ENCODE measurements around the gene PKP4. TPM values are rescaled to one million over a fixed set of nuclear protein-coding genes. Genes with fewer than 3 reads are reported as not detected.
"Not testable (repeated sequence)": the region's sequence is repeated elsewhere in the genome, so short reads cannot be mapped to it uniquely, and the experiment has no call there.

Gene PKP4
- total and polyA plus RNA-seq, 9 of the 15 experiments (the other 6 are each of a cell fraction or from before 2014, with no cell fraction given), result 24.6 to 99.1 (median 74.0) TPM

GRCh38 chr2:158439062-158439461, 17.7 kb upstream of the PKP4 start:
- H3K4me1 ChIP-seq (replicated peaks in 1 of 2; ENCODE audit: control insufficient read depth in 2 of 2, insufficient read depth in 2 of 2, low read length in 2 of 2); POLR2A ChIA-PET; CTCF ChIA-PET (ENCODE audit: low intra/inter-chr PET ratio); intact Hi-C loops (cut with micrococcal nuclease); H3K9ac ChIP-seq (ENCODE audit: insufficient read depth in 1 of 2, low read depth in 2 of 2, low read length in 2 of 2); H3K9me3 ChIP-seq (replicated peaks; ENCODE audit: control insufficient read depth, insufficient read depth, low read depth, low read length); H3K4me3 ChIP-seq; H2AFZ ChIP-seq (ENCODE audit: low read depth, low read length); in situ Hi-C loops (cut with MboI); H3K9me1 ChIP-seq (ENCODE audit: control insufficient read depth, insufficient read depth, low read length); H3K27ac ChIP-seq (ENCODE audit: extremely low read depth, low read depth, low read length); FAIRE-seq; ATAC-seq; H4K20me1 ChIP-seq (replicated peaks; ENCODE audit: control insufficient read depth, insufficient read depth, low read length); DNase-seq (ENCODE audit: extremely low read depth in 1 of 4, low spot score in 3 of 4); H3K36me3 ChIP-seq (ENCODE audit: control insufficient read depth, insufficient read depth, low read length); BruUV-seq (replicated peaks); H3K79me2 ChIP-seq (ENCODE audit: control insufficient read depth, insufficient read depth, low read length); H3K27me3 ChIP-seq (ENCODE audit: control insufficient read depth in 2 of 2, insufficient read depth in 2 of 2, low read length in 2 of 2); H3K4me2 ChIP-seq (ENCODE audit: insufficient read depth, low read length): not testable (repeated sequence)
- peak; percentile 77 for TF ChIP-seq ZNF146 (CRISPR knock-in tag; IDR thresholded peaks at IDR 0.05; ENCODE audit: unreplicated experiment)
- WGBS (ENCODE audit: insufficient coverage, low coverage, missing lambda C conversion rate), result 33% methylated on average over 3 of the region's 4 CpGs

- Histone ChIP-seq H3K4me2 (ENCODE audit: insufficient read depth, low read length) (no peak overlapping the region), H3K36me3 (ENCODE audit: control insufficient read depth, insufficient read depth, low read length) (no peaks in the 10 kb centered on the region), H3K4me1 (replicated peaks in 1 of 2; ENCODE audit: control insufficient read depth in 2 of 2, insufficient read depth in 2 of 2, low read length in 2 of 2) (no peaks in the 10 kb centered on the region), H3K9ac (ENCODE audit: insufficient read depth in 1 of 2, low read depth in 2 of 2, low read length in 2 of 2) (no peak overlapping the region), H3K79me2 (ENCODE audit: control insufficient read depth, insufficient read depth, low read length) (no peaks in the 10 kb centered on the region), H3K4me3 (no peak overlapping the region), H3K27ac (ENCODE audit: extremely low read depth, low read depth, low read length) (no peak overlapping the region), H3K9me3 (replicated peaks; ENCODE audit: control insufficient read depth, insufficient read depth, low read depth, low read length) (no peaks in the 10 kb centered on the region), H3K9me1 (ENCODE audit: control insufficient read depth, insufficient read depth, low read length) (no peaks in the 10 kb centered on the region), H4K20me1 (replicated peaks; ENCODE audit: control insufficient read depth, insufficient read depth, low read length) (no peaks in the 10 kb centered on the region), H2AFZ (ENCODE audit: low read depth, low read length) (no peak overlapping the region), H3K27me3 (ENCODE audit: control insufficient read depth in 2 of 2, insufficient read depth in 2 of 2, low read length in 2 of 2) (no peaks in the 10 kb centered on the region)
- no peak for FAIRE-seq
- in situ Hi-C loops (cut with MboI), result no loop called here
- CTCF ChIA-PET (ENCODE audit: low intra/inter-chr PET ratio), result no interaction called here
- TF ChIP-seq SMAD4 (CRISPR knock-in tag; conservative IDR thresholded peaks at IDR 0.05) (no peak), MEF2D (tag; conservative IDR thresholded peaks at IDR 0.05; ENCODE audit: low read depth) (no peak), KAT7 (CRISPR knock-in tag; IDR thresholded peaks at IDR 0.05; ENCODE audit: borderline replicate concordance) (no peak), HCFC1 (IDR thresholded peaks at IDR 0.05; ENCODE audit: low read depth, low read length) (no peak), PHF20 (IDR thresholded peaks at IDR 0.05; ENCODE audit: partially characterized antibody) (no peak), NRF1 (conservative IDR thresholded peaks at IDR 0.05 in 1 of 2, IDR thresholded peaks at IDR 0.05 in 1 of 2) (no peak), ID3 (CRISPR knock-in tag; IDR thresholded peaks at IDR 0.05) (no peak), ID3 (tag; IDR thresholded peaks at IDR 0.05) (no peak), FOSL1 (tag; conservative IDR thresholded peaks at IDR 0.05) (no peak), ZNF12 (CRISPR knock-in tag; IDR thresholded peaks at IDR 0.05) (no peak), SNRNP70 (optimal IDR thresholded peaks at IDR 0.05; ENCODE audit: low read depth, low read length) (no peak), AFF1 (IDR thresholded peaks at IDR 0.05; ENCODE audit: low read depth in 1 of 2, partially characterized antibody in 2 of 2) (no peak)
- no peak for DNase-seq (ENCODE audit: extremely low read depth in 1 of 4, low spot score in 3 of 4)
- WGBS (ENCODE audit: insufficient coverage, low coverage, missing lambda C conversion rate), result 10% methylated on average over 1 of the region's 1 CpG
- BruUV-seq (replicated peaks), result no TSS peak
- POLR2A ChIA-PET, result no interaction called here
- 0 out of 3 replicates have a peak, but pooled peaks have one; percentile 29 for ATAC-seq
- intact Hi-C loops (cut with micrococcal nuclease), result no loop called here
Observed at GRCh38 chr2:158443606-158444005, 13.1 kb upstream of the PKP4 start.
